Neural cell (in vitro differentiated cells): ENCODE results near the gene NUP62. TPM values are rescaled to one million over a fixed set of nuclear protein-coding genes. Genes with fewer than 3 reads are reported as not detected.

ENCODE experiments used
- H2AFZ ChIP-seq: fragments of 200-600, 300-800 bp; sonication (generic), shearing (Covaris generic); 2 replicates; pipeline ENCODE4 v1.6.0; 2014; ENCODE audit warnings: low read depth, mild to moderate bottlenecking, antibody characterized with exemption, low read length, moderate library complexity
- H3F3A ChIP-seq: fragments of 200-600 bp; shearing (Covaris generic); 2 replicates; pipeline ENCODE4 v1.6.1; 2016; ENCODE audit warnings: mild to moderate bottlenecking, moderate library complexity, mixed read lengths, antibody characterized with exemption, low read length; ENCODE audit not compliant: insufficient read depth, poor library complexity, severe bottlenecking
- H3K27ac ChIP-seq: fragments of 200-600, 300-800 bp; sonication (generic), shearing (Covaris generic); 2 replicates; pipeline ENCODE4 v1.5.1; 2014; ENCODE audit warnings: mild to moderate bottlenecking, low read length, moderate library complexity
- H3K27me3 ChIP-seq: fragments of 300-800, 200-600 bp; sonication (generic), shearing (Covaris generic); 2 replicates; pipeline ENCODE4 v1.6.0; 2014; ENCODE audit warnings: mild to moderate bottlenecking, low read depth, low read length, moderate library complexity; ENCODE audit not compliant: insufficient read depth
- H3K36me3 ChIP-seq: fragments of 300-800, 200-600 bp; sonication (generic), shearing (Covaris generic); 2 replicates; pipeline ENCODE4 v1.5.1; 2014; ENCODE audit warnings: mild to moderate bottlenecking, antibody characterized with exemption, low read length, moderate library complexity; ENCODE audit not compliant: insufficient read depth
- H3K4me2 ChIP-seq: fragments of 300-800, 200-600 bp; sonication (generic), shearing (Covaris generic); 2 replicates; pipeline ENCODE4 v1.6.0; 2014; ENCODE audit warnings: mild to moderate bottlenecking, low read length
- H3K4me3 ChIP-seq: fragments of 300-800, 200-600 bp; sonication (generic), shearing (Covaris generic); 2 replicates; pipeline ENCODE4 v1.5.1; 2014; ENCODE audit warnings: mild to moderate bottlenecking, low read length, moderate library complexity
- H3K79me2 ChIP-seq: fragments of 200-600 bp; shearing (Covaris generic); replicated peaks from 2 replicates; pipeline ENCODE4 v1.6.0; 2014; ENCODE audit warnings: mild to moderate bottlenecking, low read length, moderate library complexity; ENCODE audit not compliant: insufficient read depth
- H3K9ac ChIP-seq: fragments of 300-800, 200-600 bp; sonication (generic), shearing (Covaris generic); 2 replicates; pipeline ENCODE4 v1.6.1; 2016; ENCODE audit warnings: mild to moderate bottlenecking, low read length, mixed read lengths
- H3K9me2 ChIP-seq: fragments of 200-600 bp; shearing (Covaris generic); 2 replicates; pipeline ENCODE4 v1.6.1; 2016; ENCODE audit warnings: mild to moderate bottlenecking, low read length, mixed read lengths; ENCODE audit not compliant: insufficient read depth
- H3K9me3 ChIP-seq: fragments of 200-600, 300-800 bp; sonication (generic), shearing (Covaris generic); 2 replicates; pipeline ENCODE4 v1.6.1; 2016; ENCODE audit warnings: mild to moderate bottlenecking, mixed run types, low read length, moderate library complexity, mixed read lengths
- H4K20me1 ChIP-seq: fragments of 200-600 bp; shearing (Covaris generic); 2 replicates; pipeline ENCODE4 v1.6.1; 2016; ENCODE audit warnings: mild to moderate bottlenecking, mixed run types; ENCODE audit not compliant: insufficient read depth
- EP300 ChIP-seq: fragments of 450-650 bp; conservative IDR thresholded peaks from 2 replicates; pipeline ENCODE4 v1.6.1; 2014; ENCODE audit warnings: antibody characterized with exemption, mild to moderate bottlenecking, moderate library complexity; ENCODE audit not compliant: poor library complexity, severe bottlenecking
- EZH2 ChIP-seq: fragments of 200-600, 300-800 bp; shearing (Covaris generic), sonication (generic); IDR thresholded peaks from 2 replicates; pipeline ENCODE4 v1.6.1; 2014; ENCODE audit warnings: antibody characterized with exemption, low read length, borderline replicate concordance, mild to moderate bottlenecking; ENCODE audit not compliant: insufficient read depth, poor library complexity, severe bottlenecking
- MXI1 ChIP-seq: fragments of 450-650 bp; conservative IDR thresholded peaks from 2 replicates; pipeline ENCODE4 v1.6.1; 2014; ENCODE audit warnings: antibody characterized with exemption, mild to moderate bottlenecking; ENCODE audit not compliant: poor library complexity, severe bottlenecking
- POLR2AphosphoS5 ChIP-seq: IDR thresholded peaks from 2 replicates; pipeline ENCODE4 v1.6.1; 2012
- RAD21 ChIP-seq: fragments of 450-650 bp; conservative IDR thresholded peaks from 2 replicates; pipeline ENCODE4 v1.6.1; 2014; ENCODE audit warnings: antibody characterized with exemption, mild to moderate bottlenecking, moderate library complexity
- SMC3 ChIP-seq: fragments of 450-650 bp; conservative IDR thresholded peaks from 2 replicates; pipeline ENCODE4 v1.6.1; 2014; ENCODE audit warnings: antibody characterized with exemption, mild to moderate bottlenecking, moderate library complexity; ENCODE audit not compliant: poor library complexity
- TAF1 ChIP-seq: IDR thresholded peaks from 2 replicates; pipeline ENCODE4 v1.6.1; 2012; ENCODE audit warnings: low read depth
- polyA plus RNA-seq: library from polyadenylated mRNA; depleted of rRNA; stranded (reverse); fragments of >200 nt; gene quantifications from 2 replicates; pipeline ENCODE4 v1.2.3, GENCODE V29; 2014
- TF ChIP-seq, protein P1 (sequence below): IDR thresholded peaks from 2 replicates; pipeline ENCODE4 v1.6.1; 2012; ENCODE audit warnings: borderline replicate concordance
- TF ChIP-seq, protein P2 (sequence below): fragments of 450-650 bp; IDR thresholded peaks from 2 replicates; pipeline ENCODE4 v1.5.1; 2014; ENCODE audit warnings: antibody characterized with exemption, mild to moderate bottlenecking, moderate library complexity; ENCODE audit not compliant: poor library complexity, severe bottlenecking

NUP62 gene
- polyA plus RNA-seq, 1 donor from 2014 or later = 24.9 TPM

DNA sequence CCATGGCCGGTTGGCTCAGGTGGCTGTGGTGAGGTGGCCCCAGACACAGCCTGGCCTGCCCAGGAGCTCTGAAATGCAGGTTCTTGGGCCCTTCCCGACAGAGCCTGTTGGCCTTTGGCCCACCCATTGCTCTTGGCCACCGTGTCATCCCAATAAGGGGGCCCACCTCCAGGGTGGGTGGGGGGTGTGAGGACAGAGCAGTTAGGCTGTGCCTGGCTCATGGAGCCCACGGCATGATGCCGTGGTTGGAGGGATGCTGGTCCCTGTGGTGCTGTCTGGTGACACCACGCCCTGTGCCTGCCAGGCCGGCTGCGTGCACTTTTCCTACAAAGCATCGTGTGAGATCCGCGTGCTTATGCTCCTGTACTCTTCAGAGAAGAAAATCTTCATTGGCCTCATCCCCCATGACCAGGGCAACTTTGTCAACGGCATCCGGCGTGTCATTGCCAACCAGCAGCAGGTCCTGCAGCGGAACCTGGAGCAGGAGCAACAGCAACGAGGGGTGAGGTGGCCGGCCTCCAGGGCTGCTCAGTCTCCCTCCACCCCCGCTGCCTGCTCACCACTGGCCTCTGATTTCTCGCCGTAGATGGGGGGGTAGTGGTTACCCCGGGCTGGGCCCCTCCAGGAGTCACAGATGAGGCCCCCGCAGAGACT is 69.5 kb downstream of the NUP62 start:
- Histone ChIP-seq H3K27ac (no peak overlapping the region), H3K9ac (no peak overlapping the region), H3K4me2 (no peak overlapping the region), H3K9me3 (no peaks in the 10 kb centered on the region), H3K27me3 (no peaks in the 10 kb centered on the region), H3K36me3 (no peaks in the 10 kb centered on the region), H3K9me2 (no peaks in the 10 kb centered on the region), H3F3A (no peaks in the 10 kb centered on the region), H3K79me2 (peaks cover 15% of the 10 kb centered on the region), H4K20me1 (peaks cover 18% of the 10 kb centered on the region), H2AFZ (no peak overlapping the region), H3K4me3 (no peak overlapping the region)
- TF ChIP-seq EP300 (no peak), POLR2AphosphoS5 (peak; percentile 10), SMC3 (no peak)
- TF ChIP-seq, protein P1, sequence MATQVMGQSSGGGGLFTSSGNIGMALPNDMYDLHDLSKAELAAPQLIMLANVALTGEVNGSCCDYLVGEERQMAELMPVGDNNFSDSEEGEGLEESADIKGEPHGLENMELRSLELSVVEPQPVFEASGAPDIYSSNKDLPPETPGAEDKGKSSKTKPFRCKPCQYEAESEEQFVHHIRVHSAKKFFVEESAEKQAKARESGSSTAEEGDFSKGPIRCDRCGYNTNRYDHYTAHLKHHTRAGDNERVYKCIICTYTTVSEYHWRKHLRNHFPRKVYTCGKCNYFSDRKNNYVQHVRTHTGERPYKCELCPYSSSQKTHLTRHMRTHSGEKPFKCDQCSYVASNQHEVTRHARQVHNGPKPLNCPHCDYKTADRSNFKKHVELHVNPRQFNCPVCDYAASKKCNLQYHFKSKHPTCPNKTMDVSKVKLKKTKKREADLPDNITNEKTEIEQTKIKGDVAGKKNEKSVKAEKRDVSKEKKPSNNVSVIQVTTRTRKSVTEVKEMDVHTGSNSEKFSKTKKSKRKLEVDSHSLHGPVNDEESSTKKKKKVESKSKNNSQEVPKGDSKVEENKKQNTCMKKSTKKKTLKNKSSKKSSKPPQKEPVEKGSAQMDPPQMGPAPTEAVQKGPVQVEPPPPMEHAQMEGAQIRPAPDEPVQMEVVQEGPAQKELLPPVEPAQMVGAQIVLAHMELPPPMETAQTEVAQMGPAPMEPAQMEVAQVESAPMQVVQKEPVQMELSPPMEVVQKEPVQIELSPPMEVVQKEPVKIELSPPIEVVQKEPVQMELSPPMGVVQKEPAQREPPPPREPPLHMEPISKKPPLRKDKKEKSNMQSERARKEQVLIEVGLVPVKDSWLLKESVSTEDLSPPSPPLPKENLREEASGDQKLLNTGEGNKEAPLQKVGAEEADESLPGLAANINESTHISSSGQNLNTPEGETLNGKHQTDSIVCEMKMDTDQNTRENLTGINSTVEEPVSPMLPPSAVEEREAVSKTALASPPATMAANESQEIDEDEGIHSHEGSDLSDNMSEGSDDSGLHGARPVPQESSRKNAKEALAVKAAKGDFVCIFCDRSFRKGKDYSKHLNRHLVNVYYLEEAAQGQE = no peak

DNA sequence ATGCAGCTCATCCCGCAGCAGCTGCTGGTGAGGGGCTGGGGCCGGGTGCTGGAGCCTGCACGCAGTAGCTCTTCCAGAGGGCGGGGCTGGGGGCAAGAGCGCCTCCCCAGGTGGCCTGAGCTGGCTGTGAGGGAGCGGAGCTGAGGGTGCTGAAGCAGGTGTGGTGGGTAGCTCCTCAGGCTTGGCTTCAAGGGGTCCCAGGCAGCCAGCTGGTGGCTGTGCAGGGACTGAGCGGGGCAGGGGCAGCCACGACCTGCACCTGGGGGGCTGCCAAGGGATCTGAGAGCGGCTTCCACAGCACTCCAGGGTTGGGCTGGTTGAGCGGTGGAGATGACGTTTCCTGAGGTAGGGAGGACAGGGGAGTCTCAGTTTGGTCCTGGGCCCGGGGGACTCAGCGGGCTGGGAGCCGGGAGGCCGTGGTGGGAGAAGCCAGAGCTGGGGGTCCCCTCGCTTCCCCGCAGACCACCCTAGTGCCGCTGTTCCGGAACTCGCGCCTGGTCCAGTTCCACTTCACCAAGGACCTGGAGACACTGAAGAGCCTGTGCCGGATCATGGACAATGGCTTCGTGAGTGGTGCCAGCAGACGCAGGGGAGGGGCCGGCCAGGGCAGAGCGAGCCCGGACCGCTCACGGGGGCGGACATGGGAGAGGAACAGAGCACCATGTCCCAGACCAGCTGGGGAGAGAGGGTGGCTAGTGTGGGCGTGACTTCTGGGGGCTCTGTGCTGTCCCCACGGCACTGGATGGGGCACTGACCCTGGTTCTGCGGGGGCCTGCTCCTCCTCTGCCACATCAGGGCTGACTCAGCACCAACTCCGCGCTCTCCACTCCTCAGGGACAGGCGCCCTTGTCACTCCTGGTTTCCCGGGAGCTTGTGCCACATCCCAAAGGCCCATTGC is 71.0 kb downstream of the NUP62 start:
- H4K20me1 ChIP-seq = peaks cover 30% of the 10 kb centered on the region
- H3F3A ChIP-seq = no peaks in the 10 kb centered on the region
- H3K27me3 ChIP-seq = no peaks in the 10 kb centered on the region
- TF ChIP-seq, protein P1 = no peak
- no peak for TF ChIP-seq MXI1
- TF ChIP-seq POLR2AphosphoS5 = no peak
- no peak for TF ChIP-seq RAD21
- no peak for TF ChIP-seq SMC3
- no peak for TF ChIP-seq TAF1
- no peak for TF ChIP-seq EP300
- no peak for TF ChIP-seq EZH2
- TF ChIP-seq, protein P2, sequence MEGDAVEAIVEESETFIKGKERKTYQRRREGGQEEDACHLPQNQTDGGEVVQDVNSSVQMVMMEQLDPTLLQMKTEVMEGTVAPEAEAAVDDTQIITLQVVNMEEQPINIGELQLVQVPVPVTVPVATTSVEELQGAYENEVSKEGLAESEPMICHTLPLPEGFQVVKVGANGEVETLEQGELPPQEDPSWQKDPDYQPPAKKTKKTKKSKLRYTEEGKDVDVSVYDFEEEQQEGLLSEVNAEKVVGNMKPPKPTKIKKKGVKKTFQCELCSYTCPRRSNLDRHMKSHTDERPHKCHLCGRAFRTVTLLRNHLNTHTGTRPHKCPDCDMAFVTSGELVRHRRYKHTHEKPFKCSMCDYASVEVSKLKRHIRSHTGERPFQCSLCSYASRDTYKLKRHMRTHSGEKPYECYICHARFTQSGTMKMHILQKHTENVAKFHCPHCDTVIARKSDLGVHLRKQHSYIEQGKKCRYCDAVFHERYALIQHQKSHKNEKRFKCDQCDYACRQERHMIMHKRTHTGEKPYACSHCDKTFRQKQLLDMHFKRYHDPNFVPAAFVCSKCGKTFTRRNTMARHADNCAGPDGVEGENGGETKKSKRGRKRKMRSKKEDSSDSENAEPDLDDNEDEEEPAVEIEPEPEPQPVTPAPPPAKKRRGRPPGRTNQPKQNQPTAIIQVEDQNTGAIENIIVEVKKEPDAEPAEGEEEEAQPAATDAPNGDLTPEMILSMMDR = no peak
- peaks cover 18% of the 10 kb centered on the region for H3K79me2 ChIP-seq
- H3K9ac ChIP-seq = no peak overlapping the region
- no peak overlapping the region for H3K27ac ChIP-seq
- no peak overlapping the region for H3K4me3 ChIP-seq
- no peaks in the 10 kb centered on the region for H3K9me2 ChIP-seq
- H3K36me3 ChIP-seq = no peaks in the 10 kb centered on the region
- no peaks in the 10 kb centered on the region for H3K9me3 ChIP-seq
- H3K4me2 ChIP-seq = no peak overlapping the region
- H2AFZ ChIP-seq = no peak overlapping the region
